Neural cell (in vitro differentiated cells): ENCODE results near the gene TRMT6.

Experiments used
- CTCF ChIP-seq: fragments of 450-650 bp; IDR thresholded peaks from 2 replicates; pipeline ENCODE4 v1.5.1; 2014; ENCODE audit warnings: antibody characterized with exemption, mild to moderate bottlenecking, moderate library complexity; ENCODE audit not compliant: poor library complexity, severe bottlenecking
- EP300 ChIP-seq: fragments of 450-650 bp; conservative IDR thresholded peaks from 2 replicates; pipeline ENCODE4 v1.6.1; 2014; ENCODE audit warnings: antibody characterized with exemption, mild to moderate bottlenecking, moderate library complexity; ENCODE audit not compliant: poor library complexity, severe bottlenecking
- MXI1 ChIP-seq: fragments of 450-650 bp; conservative IDR thresholded peaks from 2 replicates; pipeline ENCODE4 v1.6.1; 2014; ENCODE audit warnings: antibody characterized with exemption, mild to moderate bottlenecking; ENCODE audit not compliant: poor library complexity, severe bottlenecking
- SMC3 ChIP-seq: fragments of 450-650 bp; conservative IDR thresholded peaks from 2 replicates; pipeline ENCODE4 v1.6.1; 2014; ENCODE audit warnings: antibody characterized with exemption, mild to moderate bottlenecking, moderate library complexity; ENCODE audit not compliant: poor library complexity
- TAF1 ChIP-seq: IDR thresholded peaks from 2 replicates; pipeline ENCODE4 v1.6.1; 2012; ENCODE audit warnings: low read depth

- no peak for TF ChIP-seq CTCF
- TF ChIP-seq TAF1 = no peak
- TF ChIP-seq SMC3 = no peak
- no peak for TF ChIP-seq MXI1
- no peak for TF ChIP-seq EP300
Observed at GRCh38 chr20:5968462-5968861, 18.1 kb upstream of the TRMT6 start.
